ENCODE results near the gene WNK3. TPM values are rescaled to one million over a fixed set of nuclear protein-coding genes. Genes with fewer than 3 reads are reported as not detected.

Gene WNK3
- total and polyA plus RNA-seq, 2 of the 13 experiments (the other 11 are each of a cell fraction or from before 2014, with no cell fraction given) = 0.12 to 0.62 TPM

GRCh38 chrX:54173791-54174190, 184.1 kb downstream of the WNK3 start:
- no peaks in the 10 kb centered on the region for H3K9me3 ChIP-seq (ENCODE audit: low read length)
- ChIA-PET POLR2A (no interaction called here), CTCF (ENCODE audit: low intra/inter-chr PET ratio, low total read pairs) (no interaction called here)
- intact Hi-C loops (cut with micrococcal nuclease; ENCODE audit: unreplicated experiment) = no loop called here
- in situ Hi-C loops (cut with HindIII; ENCODE audit: extremely low pct_ligation_motif_present, low pct_unique_long_range_greater_than_20kb) = no loop called here
- peaks cover 24% of the 10 kb centered on the region for H3K79me2 ChIP-seq (ENCODE audit: insufficient read depth, low read length)
- no peak overlapping the region for H3K4me3 ChIP-seq (replicated peaks in 1 of 3; ENCODE audit: insufficient read depth in 1 of 3, low read depth in 2 of 3, low read length in 3 of 3)
- no peak overlapping the region for H3K9ac ChIP-seq (ENCODE audit: insufficient read depth, low read depth, low read length)
- 95% methylated on average over 3 of the region's 3 CpGs for WGBS (ENCODE audit: low lambda C conversion rate)
- no TSS peak for BruUV-seq (replicated peaks)
- FAIRE-seq (no peak), ATAC-seq (no peak), DNase-seq (ENCODE audit: low spot score) (no peak)
- no peaks in the 10 kb centered on the region for H3K27me3 ChIP-seq (ENCODE audit: control insufficient read depth in 1 of 2, insufficient read depth in 2 of 2, low read length in 2 of 2)
- no peaks in the 10 kb centered on the region; the same call in 1 of the 2 replicates for H4K20me1 ChIP-seq (ENCODE audit: insufficient read depth, low read length)
- H3K4me1 ChIP-seq (ENCODE audit: insufficient read depth, low read length) = peaks cover 14% of the 10 kb centered on the region
- no peak overlapping the region for H3K27ac ChIP-seq (ENCODE audit: extremely low read length, insufficient read depth, low read length)
- no peaks in the 10 kb centered on the region for H3K36me3 ChIP-seq (replicated peaks in 1 of 2; ENCODE audit: control insufficient read depth in 1 of 2, insufficient read depth in 2 of 2, low read length in 2 of 2)
- no peak overlapping the region for H2AFZ ChIP-seq (ENCODE audit: low read length)
- no peak overlapping the region for H3K4me2 ChIP-seq (ENCODE audit: low read depth, low read length)
- no peak for TF ChIP-seq ZNF777 (CRISPR knock-in tag; IDR thresholded peaks at IDR 0.05)
- no peak for TF ChIP-seq ZNF7 (CRISPR knock-in tag; IDR thresholded peaks at IDR 0.05)
- TF ChIP-seq ZNF569 (CRISPR knock-in tag; IDR thresholded peaks at IDR 0.05; ENCODE audit: borderline replicate concordance) = no peak
- TF ChIP-seq ZNF44 (CRISPR knock-in tag; IDR thresholded peaks at IDR 0.05) = no peak
- no peak for TF ChIP-seq FUBP1 (CRISPR knock-in tag; IDR thresholded peaks at IDR 0.05; ENCODE audit: borderline replicate concordance)
- TF ChIP-seq MED8 (CRISPR knock-in tag; IDR thresholded peaks at IDR 0.05; ENCODE audit: insufficient replicate concordance) = no peak
- TF ChIP-seq CSRNP1 (CRISPR knock-in tag; IDR thresholded peaks at IDR 0.05) = no peak
- no peak for TF ChIP-seq TAF15 (IDR thresholded peaks at IDR 0.05; ENCODE audit: low read depth, low read length, poor library complexity, severe bottlenecking)
- TF ChIP-seq PRDM10 (CRISPR knock-in tag; IDR thresholded peaks at IDR 0.05; ENCODE audit: low read depth) = no peak
- no peak for TF ChIP-seq CC2D1A (CRISPR knock-in tag; IDR thresholded peaks at IDR 0.05)
- no peak for TF ChIP-seq EEA1 (CRISPR knock-in tag; IDR thresholded peaks at IDR 0.05; ENCODE audit: borderline replicate concordance)
- no peak for TF ChIP-seq TRAFD1 (CRISPR knock-in tag; IDR thresholded peaks at IDR 0.05; ENCODE audit: borderline replicate concordance)
- TF ChIP-seq NCOA5 (CRISPR knock-in tag; IDR thresholded peaks at IDR 0.05) = no peak
